NCI-H2227 (cell line): ENCODE data around the gene CCDC8.
"Not testable (repeated sequence)": the region's sequence is repeated elsewhere in the genome, so short reads cannot be mapped to it uniquely, and the experiment has no call there.

Experiments
- DNase-seq: peaks from one replicate; lab custom pipeline; 2025; ENCODE audit not compliant: unreplicated experiment; lab: John Stamatoyannopoulos, UW

CCDC8 gene

GRCh38 chr19:46428239-46429135 lies 15.1 kb upstream of the CCDC8 start, which contains the start of gene PNMA8C:
TSS of gene PNMA8C (minus strand) at chr19:46428936. CDS start at chr19:46428359, 577 bp downstream.
- peak; percentile 85 for DNase-seq

GRCh38 chr19:46427518-46428045 lies 14.2 kb upstream of the CCDC8 start:
- DNase-seq: no peak

GRCh38 chr19:46426506-46427162 lies 13.3 kb upstream of the CCDC8 start:
- peak; percentile 88 for DNase-seq

- DNase-seq: peak; percentile 20
Measured at GRCh38 chr19:46426035-46426505, 12.7 kb upstream of the CCDC8 start.

- no peak for DNase-seq
Measured at GRCh38 chr19:46423188-46423587, 9.8 kb upstream of the CCDC8 start.

- no peak for DNase-seq
Measured at GRCh38 chr19:46422344-46422743, 9.0 kb upstream of the CCDC8 start.

- DNase-seq: no peak
Measured at GRCh38 chr19:46420056-46420455, 6.7 kb upstream of the CCDC8 start.

- DNase-seq: peak; percentile 97
Measured at GRCh38 chr19:46415804-46416709, 2.7 kb upstream of the CCDC8 start.

- DNase-seq: not testable (repeated sequence)
Measured at GRCh38 chr19:46414899-46415298, 1.5 kb upstream of the CCDC8 start.

- no peak for DNase-seq
Measured at GRCh38 chr19:46412650-46413261, 608 bp downstream of the CCDC8 start.

GRCh38 chr19:46411925-46412649 lies 1.3 kb downstream of the CCDC8 start:
- no peak for DNase-seq

- no peak for DNase-seq
Measured at GRCh38 chr19:46411088-46411924, 2.1 kb downstream of the CCDC8 start.

GRCh38 chr19:46410205-46411087 lies 2.9 kb downstream of the CCDC8 start:
- DNase-seq: no peak

- no peak for DNase-seq
Measured at GRCh38 chr19:46409191-46409590, 4.2 kb downstream of the CCDC8 start.

GRCh38 chr19:46408664-46409039 lies 4.7 kb downstream of the CCDC8 start:
- DNase-seq: peak; percentile 29

- DNase-seq: no peak
Measured at GRCh38 chr19:46407856-46408663, 5.3 kb downstream of the CCDC8 start.

GRCh38 chr19:46406976-46407375 lies 6.4 kb downstream of the CCDC8 start:
- no peak for DNase-seq
